K562 (cell line): ENCODE measurements around the gene QKI. TPM values are rescaled to one million over a fixed set of nuclear protein-coding genes. Genes with fewer than 3 reads are reported as not detected.

Experiments
- ATAC-seq: fragments of 200-7000 bp; cut with Tn5 transposase; 3 replicates; pipeline ENCODE4 v1.9.1; 2020; ENCODE audit warnings: moderate library complexity
- Bru-seq: library from RNA; stranded (reverse); fragments of 400-500 nt; gene quantifications from one replicate; lab custom pipeline; 2021; lab: Mats Ljungman, UMichigan
- BruChase-seq, 2 experiments: library from RNA; stranded (reverse); fragments of 400-500 nt; gene quantifications; one replicate each; lab custom pipeline; 2021; lab: Mats Ljungman, UMichigan
- BruUV-seq: library from RNA; stranded (reverse); fragments of 400-500 nt; replicated peaks from 2 replicates; lab custom pipeline; 2021; lab: Mats Ljungman, UMichigan
- CTCF ChIA-PET: fragments of 300-600 bp; formaldehyde crosslinking; extraction: SDS; loops from one replicate; lab custom pipeline; 2021; ENCODE audit warnings: low intra/inter-chr PET ratio; lab: Yijun Ruan, JAX
- POLR2A ChIA-PET: fragments of 300-600, 350-650 bp; sonication (Branson Sonifier 250); formaldehyde crosslinking; extraction: SDS; loops from one replicate; lab custom pipeline; 2021; ENCODE audit warnings: antibody characterized with exemption, inconsistent platforms; lab: Yijun Ruan, JAX
- DNase-seq, 4 experiments: peaks; one replicate each; pipeline versions ENCODE4 v3.0.0 to v3.0.0-alpha.2; 2011 to 2018; ENCODE audit warnings: low spot score in 3 of 4, mixed read lengths in 3 of 4; ENCODE audit errors: extremely low read depth in 1 of 4
- FAIRE-seq: peaks from 2 replicates; lab custom pipeline; 2011; peaks lifted over from hg19 to GRCh38; lab: Jason Lieb, UNC
- H2AFZ ChIP-seq: 2 replicates; pipeline ENCODE4 v1.6.0; 2011; ENCODE audit warnings: low read depth, low read length, control low read depth, inconsistent platforms
- H3K27ac ChIP-seq: fragments of 200-600 bp; 3 replicates; pipeline ENCODE4 v1.8.0; 2011; ENCODE audit warnings: low read depth, mild to moderate bottlenecking, control low read depth, inconsistent platforms, low read length, moderate library complexity, mixed read lengths; ENCODE audit errors: extremely low read depth
- H3K27me3 ChIP-seq, 2 experiments: fragments of 300-600 bp in 1 of 2; 2 replicates in 1 of 2; 3 replicates in 1 of 2; pipeline versions ENCODE4 v1.6.0 to v1.8.0; 2011; ENCODE audit warnings: inconsistent platforms in 2 of 2, low read length in 2 of 2, mild to moderate bottlenecking in 1 of 2, mixed read lengths in 1 of 2, moderate library complexity in 1 of 2; ENCODE audit not compliant: control insufficient read depth in 2 of 2, insufficient read depth in 2 of 2
- H3K36me3 ChIP-seq: fragments of 300-600 bp; 3 replicates; pipeline ENCODE4 v1.8.0; 2011; ENCODE audit warnings: mild to moderate bottlenecking, low read length, inconsistent platforms; ENCODE audit not compliant: control insufficient read depth, insufficient read depth
- H3K4me1 ChIP-seq, 2 experiments: fragments of 200-600 bp in 1 of 2; replicated peaks in 1 of 2; 2 replicates in 1 of 2; 3 replicates in 1 of 2; pipeline versions ENCODE4 v1.5.1 to v1.8.0; 2011; ENCODE audit warnings: inconsistent platforms in 2 of 2, low read length in 2 of 2, mild to moderate bottlenecking in 1 of 2, mixed read lengths in 1 of 2, moderate library complexity in 1 of 2; ENCODE audit not compliant: control insufficient read depth in 2 of 2, insufficient read depth in 2 of 2
- H3K4me2 ChIP-seq: 2 replicates; pipeline ENCODE4 v1.6.1; 2011; ENCODE audit warnings: low read length, control low read depth, inconsistent platforms, mixed read lengths; ENCODE audit not compliant: insufficient read depth
- H3K4me3 ChIP-seq: fragments of 200-600 bp; sonication (generic), shearing (Covaris generic); 2 replicates; pipeline ENCODE4 v1.5.1; 2016; ENCODE audit warnings: control low read depth, inconsistent platforms
- H3K79me2 ChIP-seq: fragments of 200-600 bp; 3 replicates; pipeline ENCODE4 v1.8.0; 2011; ENCODE audit warnings: low read length, inconsistent platforms; ENCODE audit not compliant: control insufficient read depth, insufficient read depth
- H3K9ac ChIP-seq, 2 experiments: 2 replicates each; pipeline versions ENCODE4 v1.6.0 to v1.6.1; 2011; ENCODE audit warnings: low read depth in 2 of 2, low read length in 2 of 2, control low read depth in 1 of 2, inconsistent platforms in 1 of 2, mild to moderate bottlenecking in 1 of 2, mixed read lengths in 1 of 2; ENCODE audit not compliant: insufficient read depth in 1 of 2
- H3K9me1 ChIP-seq: one replicate; pipeline ENCODE4 v1.6.0; 2011; ENCODE audit warnings: inconsistent platforms, mild to moderate bottlenecking, low read length, moderate library complexity; ENCODE audit not compliant: control insufficient read depth, insufficient read depth
- H3K9me3 ChIP-seq: replicated peaks from 2 replicates; pipeline ENCODE4 v1.5.1; 2011; ENCODE audit warnings: low read depth, low read length, inconsistent platforms; ENCODE audit not compliant: control insufficient read depth, insufficient read depth
- H4K20me1 ChIP-seq: replicated peaks from 2 replicates; pipeline ENCODE4 v1.6.1; 2011; ENCODE audit warnings: low read length, inconsistent platforms, mixed read lengths; ENCODE audit not compliant: control insufficient read depth, insufficient read depth
- CGGBP1 ChIP-seq: fragments of 250-450 bp; sonication (Bioruptor Pico); IDR thresholded peaks from 2 replicates; pipeline ENCODE4 v1.9.0; 2021; ENCODE audit warnings: mild to moderate bottlenecking
- CXXC5 ChIP-seq: fragments of 250-450 bp; sonication (Bioruptor Pico); IDR thresholded peaks from 2 replicates; pipeline ENCODE4 v1.8.0; 2022; ENCODE audit warnings: inconsistent platforms, mild to moderate bottlenecking, moderate library complexity
- EGR1 ChIP-seq: fragments of 450-650 bp; conservative IDR thresholded peaks from 2 replicates; pipeline ENCODE4 v1.6.1; 2017; ENCODE audit warnings: mild to moderate bottlenecking
- FIP1L1 ChIP-seq: fragments of 200-400 bp; formaldehyde crosslinking; IDR thresholded peaks from 2 replicates; pipeline ENCODE4 v1.6.1; 2018; ENCODE audit warnings: mild to moderate bottlenecking, low read depth, low read length; ENCODE audit not compliant: poor library complexity, severe bottlenecking
- FOXJ2 ChIP-seq: fragments of 200-800 bp; sonication (Bioruptor generic); IDR thresholded peaks from 2 replicates; pipeline ENCODE4 v1.6.1; 2016; ENCODE audit warnings: missing genetic modification characterization, missing compliant biosample characterization
- GATAD2A ChIP-seq: fragments of 450-650 bp; IDR thresholded peaks from 2 replicates; pipeline ENCODE4 v1.6.1; 2017
- KDM5B ChIP-seq: fragments of 200-600 bp; sonication (generic); IDR thresholded peaks from 2 replicates; pipeline ENCODE4 v1.6.1; 2012; ENCODE audit warnings: low read depth, mild to moderate bottlenecking, moderate library complexity, low read length, control low read depth, inconsistent platforms; ENCODE audit not compliant: insufficient replicate concordance
- NEUROD1 ChIP-seq: fragments of 150-350 bp; IDR thresholded peaks from 2 replicates; pipeline ENCODE4 v1.6.1; 2014; ENCODE audit warnings: borderline replicate concordance, low read length, low read depth; ENCODE audit not compliant: partially characterized antibody
- POLR2G ChIP-seq: fragments of 200-400 bp; formaldehyde crosslinking; IDR thresholded peaks from 2 replicates; pipeline ENCODE4 v1.6.1; 2017; ENCODE audit warnings: low read depth, mild to moderate bottlenecking, antibody characterized with exemption, low read length, moderate library complexity
- SMAD4 ChIP-seq: fragments of 250-450 bp; sonication (Bioruptor Pico); conservative IDR thresholded peaks from 2 replicates; pipeline ENCODE4 v1.8.0; 2021; ENCODE audit warnings: inconsistent platforms, mild to moderate bottlenecking, moderate library complexity
- SUPT5H ChIP-seq: fragments of 450-650 bp; IDR thresholded peaks from 2 replicates; pipeline ENCODE4 v1.6.1; 2016
- TFAP4 ChIP-seq: sonication (generic); formaldehyde crosslinking; IDR thresholded peaks from 2 replicates; pipeline ENCODE4 v1.8.0; 2022; ENCODE audit warnings: missing genetic modification reagents, mild to moderate bottlenecking, moderate library complexity, borderline replicate concordance
- ZNF24 ChIP-seq: fragments of 450-650 bp; IDR thresholded peaks from 2 replicates; pipeline ENCODE4 v1.6.1; 2016
- WGBS: fragments of 100-300 bp; shearing (Covaris generic); methylation state at CpG from one replicate; pipeline ENCODE4 v1.1.6; 2016; ENCODE audit warnings: low coverage, mixed read lengths; ENCODE audit not compliant: insufficient coverage; ENCODE audit errors: missing lambda C conversion rate; 5-methylcytosine and 5-hydroxymethylcytosine counted together
- in situ Hi-C: fragments of 300-500 bp; cut with MboI; formaldehyde crosslinking; loops from 4 replicates; pipeline ENCODE4 v1.15.0; 2018; ENCODE audit warnings: inconsistent platforms, mixed read lengths
- intact Hi-C: fragments of 100-400 bp; cut with micrococcal nuclease; formaldehyde crosslinking; loops from 2 replicates; pipeline ENCODE4 v1.14.2; 2022
- long read RNA-seq, 3 experiments: library from polyadenylated mRNA in 2 of 3; library from RNA in 1 of 3; unstranded in 2 of 3; stranded (forward) in 1 of 3; transcript quantifications; one replicate each; pipeline ENCODE4 v2.0.0, GENCODE V29; 2019 to 2022
- polyA minus RNA-seq, 3 experiments: library from RNA; depleted of rRNA, polyadenylated mRNA; stranded (reverse); fragments of >200 nt; gene quantifications; 2 replicates each; pipeline ENCODE4 v1.2.3, GENCODE V29; 2011
- polyA plus RNA-seq, 8 experiments: library from polyadenylated mRNA; depleted of rRNA in 4 of 8; stranded (reverse) in 5 of 8; unstranded in 3 of 8; fragments of >200 nt; fragmentation: Nextera tagmentation in 2 of 8; fragmentation: Illumina TruSeq in 1 of 8; extraction: Ambion mirVana in 2 of 8; extraction: Trizol in 1 of 8; gene quantifications; 2 replicates each; pipeline versions ENCODE4 v1.2.1 to v1.2.3, GENCODE V29; 2011 to 2014; ENCODE audit warnings: inconsistent platforms in 1 of 8, missing spikeins in 1 of 8
- total RNA-seq, 7 experiments: library from RNA; depleted of rRNA in 6 of 7; stranded (reverse); fragments of >200 nt in 6 of 7; fragmentation: Illumina TruSeq in 2 of 7; extraction: Trizol in 2 of 7; gene quantifications; 2 replicates each; pipeline versions ENCODE4 v1.2.1 to v1.2.3, GENCODE V29; 2011 to 2021; ENCODE audit warnings: low replicate concordance in 1 of 7

QKI gene
- 91.7 and 174 TPM in 2 replicates for total RNA-seq (2011; cell fraction: chromatin; rRNA removed; ENCODE audit: low replicate concordance)
- total RNA-seq (2011; cell fraction: nucleolus; rRNA removed): 37.5 and 45.5 TPM in 2 replicates
- 95.0 and 184 TPM in 2 replicates for total RNA-seq (2011; cell fraction: nucleoplasm; rRNA removed)
- 107 and 114 TPM in 2 replicates for total RNA-seq (2014; rRNA removed)
- 123 and 145 TPM in 2 replicates for total RNA-seq (2014; rRNA removed; fragmentation: Illumina TruSeq; extraction: Trizol)
- 118 and 128 TPM in 2 replicates for total RNA-seq (2015; rRNA removed; fragmentation: Illumina TruSeq; extraction: Trizol)
- 129 and 142 TPM in 2 replicates for total RNA-seq (2021)
- polyA plus RNA-seq (2011; rRNA removed): 127 and 141 TPM in 2 replicates
- 173 and 191 TPM in 2 replicates for polyA plus RNA-seq (2011; cell fraction: cytosol; rRNA removed)
- polyA plus RNA-seq (2011; cell fraction: nucleus; rRNA removed): 121 and 146 TPM in 2 replicates
- polyA plus RNA-seq (2012): 66.4 and 69.4 TPM in 2 replicates
- 170 and 215 TPM in 2 replicates for polyA plus RNA-seq (2014; fragmentation: Illumina TruSeq; extraction: Trizol)
- polyA plus RNA-seq (2014; fragmentation: Nextera tagmentation; extraction: Ambion mirVana): 10 to 100 TPM; 20.4 to 61.0 TPM
- polyA plus RNA-seq (2014; rRNA removed): 91.1 and 92.9 TPM in 2 replicates
- polyA minus RNA-seq (2011; rRNA and poly(A)+ RNA removed): 390 and 459 TPM in 2 replicates
- polyA minus RNA-seq (2011; cell fraction: cytosol; rRNA and poly(A)+ RNA removed): 157 and 234 TPM in 2 replicates
- polyA minus RNA-seq (2011; cell fraction: nucleus; rRNA and poly(A)+ RNA removed): 111 and 169 TPM in 2 replicates
- Bru-seq, nascent RNA: percentile 96 among the genes with signal in this experiment
- percentile 94 among the genes with signal in this experiment for BruChase-seq, experiment 1, labeled RNA remaining after a 2-hour chase
- BruChase-seq, experiment 2, labeled RNA remaining after a 6-hour chase: percentile 93 among the genes with signal in this experiment
- long read RNA-seq, experiment 1, full-length matches to known transcripts: 234 of 353 reads
- long read RNA-seq, experiment 1, partial matches to known transcripts: 81 of 353 reads
- long read RNA-seq, experiment 1, other reads (novel, unspliced or antisense): 38 of 353 reads
- long read RNA-seq, experiment 2, full-length matches to known transcripts: 2 of 45 reads
- long read RNA-seq, experiment 2, partial matches to known transcripts: 0 of 45 reads
- long read RNA-seq, experiment 2, other reads (novel, unspliced or antisense): 43 of 45 reads
- long read RNA-seq, experiment 3, full-length matches to known transcripts: 2 of 14 reads
- long read RNA-seq, experiment 3, partial matches to known transcripts: 7 of 14 reads
- long read RNA-seq, experiment 3, other reads (novel, unspliced or antisense): 5 of 14 reads

GRCh38 chr6:163414117-163414945 is at the start of gene QKI:
QKI (plus strand) TSS chr6:163414718; CDS start chr6:163415194, 476 bp downstream.
- H4K20me1 ChIP-seq: no peaks in the 10 kb centered on the region; the same call in 1 of the 2 replicates
- peaks cover 0 to 12% of the 10 kb centered on the region in 2 experiments for H3K4me1 ChIP-seq
- intact Hi-C loops (loop anchor here (5.0 kb wide), 1 partner anchor 693 kb away; no protein-coding TSS in a partner anchor), in situ Hi-C loops (no loop called here)
- 0% methylated on average over 16 of the region's 127 CpGs for WGBS
- H3K4me3 ChIP-seq: peak within 1 kb of the TSS; percentile 87
- H3K9me1 ChIP-seq: no peaks in the 10 kb centered on the region
- peak; percentile 86 to 91 (median 89) for DNase-seq
- no peak for FAIRE-seq
- H3K27ac ChIP-seq: peak within 1 kb of the TSS; percentile 94
- BruUV-seq: no TSS peak
- peak within 1 kb of the TSS; percentile 93 to 97 for H3K9ac ChIP-seq
- H3K36me3 ChIP-seq: no peaks in the 10 kb centered on the region
- peak; percentile 5 for ATAC-seq
- POLR2A ChIA-PET: no interaction called here
- CTCF ChIA-PET: interaction anchor here (0.7 kb wide), 1 partner anchor 9 kb away, joined by 4 read pairs; no protein-coding TSS in a partner anchor
- peak within 1 kb of the TSS; percentile 96; the same call in 1 of the 2 replicates for H3K4me2 ChIP-seq
- H3K27me3 ChIP-seq: no peaks in the 10 kb centered on the region
- peak within 1 kb of the TSS; percentile 94 for H2AFZ ChIP-seq
- no peaks in the 10 kb centered on the region for H3K9me3 ChIP-seq
- H3K79me2 ChIP-seq: peaks cover 59% of the 10 kb centered on the region
- peak; percentile 11 for TF ChIP-seq KDM5B
- peak; percentile 52; the same call in 1 of the 2 replicates for TF ChIP-seq GATAD2A
- TF ChIP-seq FIP1L1: no peak
- peak; percentile 91 for TF ChIP-seq SMAD4 (CRISPR knock-in tag)
- TF ChIP-seq EGR1: 0 out of 2 replicates have a peak, but pooled peaks have one; percentile 22
- TF ChIP-seq ZNF24: 0 out of 2 replicates have a peak, but pooled peaks have one; percentile 26
- peak; percentile 75 for TF ChIP-seq CXXC5
- 0 out of 2 replicates have a peak, but pooled peaks have one; percentile 13 for TF ChIP-seq SUPT5H
- peak; percentile 96; the same call in 1 of the 2 replicates for TF ChIP-seq CGGBP1 (CRISPR knock-in tag)
- TF ChIP-seq TFAP4 (CRISPR knock-in tag): 0 out of 2 replicates have a peak, but pooled peaks have one; percentile 1
- peak; percentile 76 for TF ChIP-seq POLR2G
- peak; percentile 29 for TF ChIP-seq NEUROD1
- TF ChIP-seq FOXJ2 (tag): peak; percentile 33; the same call in 1 of the 2 replicates
